Body of pancreas (tissue), 4 donors: ENCODE data around the gene KIAA1671. TPM values are rescaled to one million over a fixed set of nuclear protein-coding genes. Genes with fewer than 3 reads are reported as not detected.
A peak's percentile ranks its signal among the peaks of the same experiment; 100 is the strongest.

Experiments used
- ATAC-seq: fragments of 150-250 bp; one replicate; pipeline ENCODE4 v1.9.1; 2016
- DNase-seq, 4 donors: peaks; one replicate each; pipeline ENCODE4 v3.0.0-alpha.2; 2019
- H3K27ac ChIP-seq, 4 donors: fragments of 200-600 bp; sonication (generic); 1 replicate in 3 of 4; 2 replicates in 1 of 4; pipeline versions ENCODE4 v1.5.1 to v1.6.1; 2016 to 2019; ENCODE audit warnings: mild to moderate bottlenecking in 1 of 4, mixed read lengths in 1 of 4, moderate library complexity in 1 of 4
- H3K27me3 ChIP-seq, 2 donors: fragments of 200-600 bp; sonication (generic); one replicate each; pipeline ENCODE4 v1.6.0; 2016; ENCODE audit warnings: mild to moderate bottlenecking in 1 of 2
- H3K36me3 ChIP-seq, 2 donors: fragments of 200-600 bp; sonication (generic); replicated peaks in 1 of 2; 2 replicates each; pipeline ENCODE4 v1.5.1; 2016; ENCODE audit warnings: low read depth in 2 of 2; ENCODE audit not compliant: insufficient read depth in 1 of 2
- H3K4me1 ChIP-seq: fragments of 200-600 bp; sonication (generic); one replicate; pipeline ENCODE4 v1.6.0; 2016
- H3K4me3 ChIP-seq, 2 donors: fragments of 200-600 bp; sonication (generic); 1 replicate in 1 of 2; 2 replicates in 1 of 2; pipeline ENCODE4 v1.5.1; 2016 to 2019
- H3K9me3 ChIP-seq, 3 donors: fragments of 200-600 bp; sonication (generic); 1 replicate in 2 of 3; 2 replicates in 1 of 3; pipeline ENCODE4 v1.5.1; 2016
- CTCF ChIP-seq, 7 experiments: fragments of 450-650 bp in 4 of 7; fragments of 200-600 bp in 3 of 7; sonication (generic) in 3 of 7; IDR thresholded peaks; one replicate each; pipeline ENCODE4 v1.5.1; 2016 to 2019; ENCODE audit warnings: antibody characterized with exemption in 7 of 7
- POLR2A ChIP-seq, 3 donors: fragments of 450-650 bp; IDR thresholded peaks; one replicate each; pipeline ENCODE4 v1.6.1; 2016; ENCODE audit warnings: antibody characterized with exemption in 3 of 3, mild to moderate bottlenecking in 2 of 3
- WGBS, 2 donors: methylation state at CpG; one replicate each; pipeline ENCODE4 v1.1.5; 2017; 5-methylcytosine and 5-hydroxymethylcytosine counted together
- intact Hi-C: fragments of 100-400 bp; cut with DNase I; formaldehyde crosslinking; loops from one replicate; pipeline ENCODE4 v1.15.1; 2023
- total RNA-seq, 2 donors: library from RNA; depleted of rRNA; stranded (reverse); fragments of >200 nt; gene quantifications; one replicate each; pipeline ENCODE4 v1.1.0, GENCODE V29; 2016

Gene KIAA1671
- total RNA-seq, 2 donors from 2014 or later: 24.9 to 79.8 TPM

GRCh38 chr22:25127318-25127717 is 174.8 kb downstream of the KIAA1671 start:
- no peaks in the 10 kb centered on the region for H3K9me3 ChIP-seq
- intact Hi-C loops: no loop called here
- ATAC-seq (no peak), DNase-seq (no peak)
- H3K4me1 ChIP-seq: peaks cover 16% of the 10 kb centered on the region
- no peak overlapping the region for H3K4me3 ChIP-seq
- no peak overlapping the region for H3K27ac ChIP-seq
- TF ChIP-seq POLR2A (IDR thresholded peaks at IDR 0.05): no peak
- no peaks in the 10 kb centered on the region for H3K36me3 ChIP-seq
- H3K27me3 ChIP-seq: no peaks in the 10 kb centered on the region
- WGBS, 2 donors: 74 to 81% methylated on average over 6 of the region's 6 CpGs

- no peak for TF ChIP-seq POLR2A (IDR thresholded peaks at IDR 0.05)
- TF ChIP-seq CTCF (IDR thresholded peaks at IDR 0.05): no peak
- no peaks in the 10 kb centered on the region for H3K9me3 ChIP-seq
- peaks cover 43% of the 10 kb centered on the region for H3K4me1 ChIP-seq
- ATAC-seq (no peak), DNase-seq (no peak)
- no peaks in the 10 kb centered on the region for H3K36me3 ChIP-seq
- WGBS, 2 donors: 67 to 75% methylated on average over 6 of the region's 6 CpGs
- peak overlapping the region in 3 of 4 donors; percentile 48 to 75 (median 64) for H3K27ac ChIP-seq
- no peak overlapping the region for H3K4me3 ChIP-seq
- no peaks in the 10 kb centered on the region for H3K27me3 ChIP-seq
- intact Hi-C loops: no loop called here
Observed at GRCh38 chr22:25130462-25130861, 177.9 kb downstream of the KIAA1671 start.

- intact Hi-C loops: no loop called here
- no peaks in the 10 kb centered on the region for H3K27me3 ChIP-seq
- H3K4me3 ChIP-seq: no peak overlapping the region
- no peaks in the 10 kb centered on the region for H3K9me3 ChIP-seq
- H3K36me3 ChIP-seq: peaks cover 0 to 1% of the 10 kb centered on the region in 2 donors
- H3K27ac ChIP-seq: peak overlapping the region in 3 of 4 donors; percentile 48 to 75 (median 64)
- ATAC-seq (peak; percentile 8), DNase-seq (peak in 1 of 4 donors; percentile 16)
- 80 to 81% methylated on average over 6 to 9 of the region's 9 CpGs for WGBS, 2 donors
- H3K4me1 ChIP-seq: peaks cover 52% of the 10 kb centered on the region
- TF ChIP-seq CTCF (IDR thresholded peaks at IDR 0.05) (no peak), POLR2A (IDR thresholded peaks at IDR 0.05) (no peak)
Observed at GRCh38 chr22:25131198-25131887, 178.8 kb downstream of the KIAA1671 start.

GRCh38 chr22:25134028-25134427 is 181.5 kb downstream of the KIAA1671 start:
- no peak for TF ChIP-seq POLR2A (IDR thresholded peaks at IDR 0.05)
- TF ChIP-seq CTCF (IDR thresholded peaks at IDR 0.05): no peak
- intact Hi-C loops: no loop called here
- H3K4me3 ChIP-seq: no peak overlapping the region
- peak; percentile 67 for ATAC-seq
- 55 to 68% methylated on average over 4 of the region's 4 CpGs for WGBS, 2 donors
- H3K36me3 ChIP-seq: peaks cover 0 to 1% of the 10 kb centered on the region in 2 donors
- H3K9me3 ChIP-seq: no peaks in the 10 kb centered on the region
- H3K27me3 ChIP-seq: no peaks in the 10 kb centered on the region
- DNase-seq: peak; percentile 29 to 73 (median 64)
- H3K27ac ChIP-seq: peak overlapping the region; percentile 62 to 79 (median 70)
- H3K4me1 ChIP-seq: peaks cover 77% of the 10 kb centered on the region

- H3K36me3 ChIP-seq: peaks cover 0 to 1% of the 10 kb centered on the region in 2 donors
- H3K4me3 ChIP-seq: no peak overlapping the region
- H3K4me1 ChIP-seq: peaks cover 82% of the 10 kb centered on the region
- intact Hi-C loops: no loop called here
- DNase-seq: no peak
- H3K27ac ChIP-seq: peak overlapping the region; percentile 62 to 79 (median 70)
- ATAC-seq: no peak
- TF ChIP-seq POLR2A (IDR thresholded peaks at IDR 0.05) (no peak), CTCF (IDR thresholded peaks at IDR 0.05) (no peak)
- no peaks in the 10 kb centered on the region for H3K9me3 ChIP-seq
- H3K27me3 ChIP-seq: no peaks in the 10 kb centered on the region
- WGBS, 2 donors: 58 to 84% methylated on average over 2 of the region's 2 CpGs
Observed at GRCh38 chr22:25134451-25134850, 181.9 kb downstream of the KIAA1671 start.
